Liver (tissue), 9 donors: ENCODE data around the gene EXOC6. TPM values are rescaled to one million over a fixed set of nuclear protein-coding genes. Genes with fewer than 3 reads are reported as not detected.
"Not testable (repeated sequence)": the region's sequence is repeated elsewhere in the genome, so short reads cannot be mapped to it uniquely, and the experiment has no call there.

Experiments
- DNase-seq: peaks from one replicate; pipeline ENCODE4 v3.0.0-alpha.2; 2017; ENCODE audit warnings: low spot score
- H3K27ac ChIP-seq, 2 donors: one replicate each; pipeline ENCODE4 v1.7.0; 2013; ENCODE audit warnings: inconsistent platforms in 2 of 2, low read length in 2 of 2, control low read depth in 1 of 2, low read depth in 1 of 2, mild to moderate bottlenecking in 1 of 2
- H3K27me3 ChIP-seq, 4 donors: one replicate each; pipeline versions ENCODE4 v1.6.1 to v1.7.0; 2013; ENCODE audit warnings: low read length in 3 of 4, inconsistent platforms in 1 of 4, mild to moderate bottlenecking in 1 of 4, moderate library complexity in 1 of 4; ENCODE audit not compliant: control insufficient read depth in 4 of 4, insufficient read depth in 4 of 4
- H3K36me3 ChIP-seq, 4 donors: one replicate each; pipeline versions ENCODE4 v1.6.1 to v1.7.0; 2013; ENCODE audit warnings: low read length in 3 of 4, mild to moderate bottlenecking in 3 of 4, low read depth in 1 of 4, moderate library complexity in 1 of 4; ENCODE audit not compliant: control insufficient read depth in 4 of 4, insufficient read depth in 3 of 4
- H3K4me1 ChIP-seq, 4 donors: one replicate each; pipeline versions ENCODE4 v1.6.1 to v1.7.0; 2013; ENCODE audit warnings: low read length in 3 of 4, mild to moderate bottlenecking in 3 of 4, moderate library complexity in 1 of 4; ENCODE audit not compliant: control insufficient read depth in 4 of 4, insufficient read depth in 4 of 4
- H3K4me3 ChIP-seq, 3 donors: one replicate each; pipeline versions ENCODE4 v1.6.1 to v1.7.0; 2013; ENCODE audit warnings: low read length in 3 of 3, control low read depth in 1 of 3, low read depth in 1 of 3, mild to moderate bottlenecking in 1 of 3
- H3K9ac ChIP-seq, 2 donors: one replicate each; pipeline ENCODE4 v1.7.0; 2013; ENCODE audit warnings: low read length in 2 of 2, mild to moderate bottlenecking in 2 of 2, moderate library complexity in 2 of 2, control low read depth in 1 of 2, low read depth in 1 of 2
- H3K9me3 ChIP-seq, 4 donors: one replicate each; pipeline versions ENCODE4 v1.6.1 to v1.7.0; 2013; ENCODE audit warnings: low read length in 3 of 4; ENCODE audit not compliant: control insufficient read depth in 4 of 4
- CTCF ChIP-seq: fragments of 150-350 bp; IDR thresholded peaks from 2 replicates; pipeline ENCODE4 v1.5.1; 2017; ENCODE audit warnings: improper control_type of control experiment, low read depth, low read length; ENCODE audit not compliant: missing input control
- EGR1 ChIP-seq, 2 donors: IDR thresholded peaks; 2 replicates each; pipeline ENCODE4 v1.6.1; 2016 to 2018; ENCODE audit warnings: antibody characterized with exemption in 2 of 2, low read depth in 2 of 2
- FOXA1 ChIP-seq: IDR thresholded peaks from 2 replicates; pipeline ENCODE4 v1.6.1; 2016; ENCODE audit warnings: antibody characterized with exemption
- JUND ChIP-seq, 2 donors: IDR thresholded peaks; 2 replicates each; pipeline ENCODE4 v1.6.1; 2016; ENCODE audit warnings: antibody characterized with exemption in 2 of 2
- RAD21 ChIP-seq, 2 donors: IDR thresholded peaks; 2 replicates each; pipeline ENCODE4 v1.6.1; 2016; ENCODE audit warnings: antibody characterized with exemption in 2 of 2, mild to moderate bottlenecking in 2 of 2
- RXRA ChIP-seq, 2 donors: IDR thresholded peaks; 2 replicates each; pipeline ENCODE4 v1.6.1; 2017 to 2018; ENCODE audit warnings: antibody characterized with exemption in 2 of 2, mild to moderate bottlenecking in 1 of 2
- SP1 ChIP-seq: IDR thresholded peaks from 2 replicates; pipeline ENCODE4 v1.6.1; 2018; ENCODE audit warnings: antibody characterized with exemption, mild to moderate bottlenecking
- ZBTB33 ChIP-seq: IDR thresholded peaks from 2 replicates; pipeline ENCODE4 v1.6.1; 2016; ENCODE audit warnings: antibody characterized with exemption
- WGBS: extraction: QIAGEN DNeasy Blood & Tissue Kit; methylation state at CpG from one replicate; pipeline ENCODE4 v1.1.7; 2013; 5-methylcytosine and 5-hydroxymethylcytosine counted together
- polyA plus RNA-seq, 2 donors: library from polyadenylated mRNA; stranded (reverse) in 1 of 2; unstranded in 1 of 2; fragments of 200-250 nt in 1 of 2; fragments of >200 nt in 1 of 2; fragmentation: Nextera tagmentation in 1 of 2; extraction: Ambion mirVana in 1 of 2; gene quantifications; one replicate each; pipeline versions ENCODE4 v1.2.1 to v1.2.3, GENCODE V29; 2013 to 2015
- total RNA-seq, 2 donors: library from RNA; depleted of rRNA; stranded (reverse); fragments of >200 nt; gene quantifications; one replicate each; pipeline ENCODE4 v1.2.3, GENCODE V29; 2014
- TF ChIP-seq, protein P1 (sequence below): IDR thresholded peaks from 2 replicates; pipeline ENCODE4 v1.6.1; 2016; ENCODE audit warnings: antibody characterized with exemption
- TF ChIP-seq, protein P2 (sequence below): IDR thresholded peaks from 2 replicates; pipeline ENCODE4 v1.6.1; 2016; ENCODE audit warnings: antibody characterized with exemption, mild to moderate bottlenecking
- donor health status: healthy.
- donor health status: healthy.
- donor health status: healthy.
- donor health status: healthy.
- donor health status: healthy.

EXOC6 gene
- total and polyA plus RNA-seq, 4 donors: 6.5 to 35.4 (median 8.4) TPM

GRCh38 chr10:93098816-93099215, 250.5 kb downstream of the EXOC6 start:
- H3K9me3 ChIP-seq: no peaks in the 10 kb centered on the region
- H3K4me3 ChIP-seq: no peak overlapping the region
- 91% methylated on average over 3 of the region's 3 CpGs for WGBS
- no peaks in the 10 kb centered on the region for H3K4me1 ChIP-seq
- no peak overlapping the region for H3K9ac ChIP-seq
- DNase-seq: no peak
- TF ChIP-seq CTCF (no peak), SP1 (no peak), RAD21 (IDR thresholded peaks at IDR 0.05) (no peak)
- TF ChIP-seq, protein P1, sequence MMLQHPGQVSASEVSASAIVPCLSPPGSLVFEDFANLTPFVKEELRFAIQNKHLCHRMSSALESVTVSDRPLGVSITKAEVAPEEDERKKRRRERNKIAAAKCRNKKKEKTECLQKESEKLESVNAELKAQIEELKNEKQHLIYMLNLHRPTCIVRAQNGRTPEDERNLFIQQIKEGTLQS: no peak
- H3K36me3 ChIP-seq: no peaks in the 10 kb centered on the region
- no peaks in the 10 kb centered on the region for H3K27me3 ChIP-seq
- H3K27ac ChIP-seq: no peak overlapping the region

DNA sequence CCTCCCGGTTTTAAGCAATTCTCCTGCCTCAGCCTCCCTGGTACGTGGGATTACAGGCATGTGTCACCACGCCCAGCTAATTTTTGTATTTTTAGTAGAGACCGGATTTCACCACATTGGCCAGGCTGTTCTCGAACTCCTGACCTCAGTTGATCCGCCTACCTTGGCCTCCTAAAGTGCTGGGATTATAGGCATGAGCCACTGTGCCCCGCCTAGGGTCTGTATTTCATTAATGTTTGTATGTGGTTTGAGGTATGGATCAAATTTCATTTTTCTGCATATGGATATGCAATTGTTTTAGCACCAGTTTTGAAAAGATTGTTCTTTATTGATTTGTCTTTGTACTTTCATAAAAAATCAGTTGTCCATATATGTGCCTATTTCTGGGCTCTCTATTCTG, 251.3 kb downstream of the EXOC6 start:
- DNase-seq: no peak
- Histone ChIP-seq H3K27me3 (no peaks in the 10 kb centered on the region), H3K36me3 (no peaks in the 10 kb centered on the region), H3K9me3 (no peaks in the 10 kb centered on the region), H3K27ac (no peak overlapping the region), H3K4me3 (no peak overlapping the region), H3K4me1 (no peaks in the 10 kb centered on the region), H3K9ac (no peak overlapping the region)
- TF ChIP-seq FOXA1: no peak
- TF ChIP-seq, protein P2, sequence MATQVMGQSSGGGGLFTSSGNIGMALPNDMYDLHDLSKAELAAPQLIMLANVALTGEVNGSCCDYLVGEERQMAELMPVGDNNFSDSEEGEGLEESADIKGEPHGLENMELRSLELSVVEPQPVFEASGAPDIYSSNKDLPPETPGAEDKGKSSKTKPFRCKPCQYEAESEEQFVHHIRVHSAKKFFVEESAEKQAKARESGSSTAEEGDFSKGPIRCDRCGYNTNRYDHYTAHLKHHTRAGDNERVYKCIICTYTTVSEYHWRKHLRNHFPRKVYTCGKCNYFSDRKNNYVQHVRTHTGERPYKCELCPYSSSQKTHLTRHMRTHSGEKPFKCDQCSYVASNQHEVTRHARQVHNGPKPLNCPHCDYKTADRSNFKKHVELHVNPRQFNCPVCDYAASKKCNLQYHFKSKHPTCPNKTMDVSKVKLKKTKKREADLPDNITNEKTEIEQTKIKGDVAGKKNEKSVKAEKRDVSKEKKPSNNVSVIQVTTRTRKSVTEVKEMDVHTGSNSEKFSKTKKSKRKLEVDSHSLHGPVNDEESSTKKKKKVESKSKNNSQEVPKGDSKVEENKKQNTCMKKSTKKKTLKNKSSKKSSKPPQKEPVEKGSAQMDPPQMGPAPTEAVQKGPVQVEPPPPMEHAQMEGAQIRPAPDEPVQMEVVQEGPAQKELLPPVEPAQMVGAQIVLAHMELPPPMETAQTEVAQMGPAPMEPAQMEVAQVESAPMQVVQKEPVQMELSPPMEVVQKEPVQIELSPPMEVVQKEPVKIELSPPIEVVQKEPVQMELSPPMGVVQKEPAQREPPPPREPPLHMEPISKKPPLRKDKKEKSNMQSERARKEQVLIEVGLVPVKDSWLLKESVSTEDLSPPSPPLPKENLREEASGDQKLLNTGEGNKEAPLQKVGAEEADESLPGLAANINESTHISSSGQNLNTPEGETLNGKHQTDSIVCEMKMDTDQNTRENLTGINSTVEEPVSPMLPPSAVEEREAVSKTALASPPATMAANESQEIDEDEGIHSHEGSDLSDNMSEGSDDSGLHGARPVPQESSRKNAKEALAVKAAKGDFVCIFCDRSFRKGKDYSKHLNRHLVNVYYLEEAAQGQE: no peak
- no peak for TF ChIP-seq ZBTB33
- no peak for TF ChIP-seq EGR1 (IDR thresholded peaks at IDR 0.05; ENCODE audit: low read depth in 2 of 2)
- TF ChIP-seq RXRA (IDR thresholded peaks at IDR 0.05): no peak
- TF ChIP-seq JUND (IDR thresholded peaks at IDR 0.05): no peak
- TF ChIP-seq, protein P1: no peak
- no peak for TF ChIP-seq RAD21 (IDR thresholded peaks at IDR 0.05)
- 94% methylated on average over 7 of the region's 7 CpGs for WGBS

GRCh38 chr10:93101148-93101547, 252.8 kb downstream of the EXOC6 start:
- not testable (repeated sequence) for DNase-seq, H3K9ac ChIP-seq, H3K36me3 ChIP-seq, H3K27ac ChIP-seq, H3K4me3 ChIP-seq, H3K27me3 ChIP-seq, H3K9me3 ChIP-seq, H3K4me1 ChIP-seq
- WGBS: 93% methylated on average over 3 of the region's 3 CpGs
